ENCODE measurements around the gene YOD1.

Gene YOD1

GRCh38 chr1:207059881-207060280, 8.9 kb upstream of the YOD1 start:
- no peak for TF ChIP-seq CTCF (IDR thresholded peaks at IDR 0.05)

GRCh38 chr1:207058878-207059867, 8.2 kb upstream of the YOD1 start:
- TF ChIP-seq CTCF (IDR thresholded peaks at IDR 0.05) = no peak

DNA sequence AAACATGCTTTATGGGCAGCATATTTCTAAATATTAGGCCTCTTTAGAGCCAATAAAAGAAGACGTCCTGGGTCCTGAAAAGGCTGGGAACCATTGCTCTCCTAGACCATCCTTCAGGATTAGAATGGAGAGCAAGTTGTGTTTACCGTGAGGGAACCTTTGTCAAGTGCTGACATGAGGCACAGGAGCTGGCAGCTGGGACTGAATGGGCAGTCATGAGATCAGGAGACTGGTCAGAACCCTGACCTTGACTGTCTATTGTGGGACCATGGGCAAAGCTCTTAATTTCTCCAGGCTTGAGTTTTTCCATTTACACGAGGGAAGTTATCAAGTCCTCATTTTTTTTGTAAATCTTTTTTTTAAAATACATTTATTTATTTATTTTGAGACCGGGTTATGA, 7.2 kb upstream of the YOD1 start:
- no peak for TF ChIP-seq CTCF (IDR thresholded peaks at IDR 0.05)

- TF ChIP-seq CTCF (IDR thresholded peaks at IDR 0.05) = no peak
Measured at GRCh38 chr1:207056673-207057072, 5.7 kb upstream of the YOD1 start.

GRCh38 chr1:207055386-207056001, 4.5 kb upstream of the YOD1 start:
- TF ChIP-seq CTCF (IDR thresholded peaks at IDR 0.05) = no peak

DNA sequence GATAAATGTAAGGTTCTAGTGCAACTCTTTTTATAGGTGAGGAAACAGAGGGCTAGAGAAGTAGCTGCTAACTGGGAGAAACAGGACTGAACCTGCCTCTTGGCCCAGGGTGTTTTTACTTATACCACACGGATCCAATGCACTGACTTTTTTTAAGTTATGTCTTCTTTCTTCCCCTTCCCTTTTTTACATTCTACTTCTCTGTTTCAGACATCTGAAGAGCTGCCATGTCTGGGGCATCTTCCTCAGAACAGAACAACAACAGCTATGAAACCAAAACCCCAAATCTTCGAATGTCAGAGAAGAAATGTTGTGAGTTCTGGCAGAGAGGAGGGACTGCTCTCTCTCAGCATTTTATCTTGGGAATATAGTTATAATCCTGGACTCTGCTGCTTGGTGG, 3.5 kb upstream of the YOD1 start:
- TF ChIP-seq CTCF (IDR thresholded peaks at IDR 0.05) = no peak

GRCh38 chr1:207052911-207053769, 2.1 kb upstream of the YOD1 start, which contains the start of gene PFKFB2:
PFKFB2 (plus strand) TSS chr1:207053275; CDS start chr1:207054718, 1,443 bp downstream.
- no peak for TF ChIP-seq CTCF (IDR thresholded peaks at IDR 0.05)
